NAMALWA (cell line): Measurements from ENCODE around the gene KRTAP5-3.

Experiments used
- DNase-seq: peaks from one replicate; pipeline ENCODE4 v3.0.0-alpha.2; 2015; ENCODE audit warnings: low spot score

Gene KRTAP5-3

DNA sequence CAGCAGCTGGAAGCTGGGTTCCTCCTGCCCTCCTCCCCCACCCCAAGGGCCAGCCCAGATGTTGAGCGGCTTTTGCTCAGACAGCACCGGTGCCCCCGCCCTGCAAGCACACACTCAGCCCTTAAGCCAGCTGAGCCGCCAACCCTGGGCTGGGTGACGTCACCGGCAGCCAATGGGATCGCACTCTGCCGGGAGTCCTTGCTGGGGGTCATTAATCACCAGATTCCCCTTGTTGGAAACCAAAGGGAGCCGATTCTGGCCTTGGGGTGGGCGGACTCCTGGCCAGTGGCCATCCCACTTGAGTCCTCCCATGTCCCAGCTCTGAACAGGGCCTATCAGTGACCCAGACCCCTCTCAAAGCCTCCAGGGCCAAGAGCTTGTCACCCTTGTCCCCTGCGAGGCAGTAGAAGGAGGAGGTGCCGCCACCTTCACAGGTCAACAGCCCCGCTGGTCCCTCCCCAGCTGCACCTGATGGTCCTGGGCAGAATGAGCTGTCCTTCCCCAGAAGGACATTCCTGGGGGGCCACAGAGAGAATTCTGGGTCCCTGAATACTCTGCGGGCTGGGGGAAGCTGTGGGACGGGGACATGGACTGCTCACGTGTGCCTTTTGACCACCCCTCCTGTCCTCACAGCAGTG is 43.6 kb downstream of the KRTAP5-3 start:
- peak; percentile 70 for DNase-seq

DNA sequence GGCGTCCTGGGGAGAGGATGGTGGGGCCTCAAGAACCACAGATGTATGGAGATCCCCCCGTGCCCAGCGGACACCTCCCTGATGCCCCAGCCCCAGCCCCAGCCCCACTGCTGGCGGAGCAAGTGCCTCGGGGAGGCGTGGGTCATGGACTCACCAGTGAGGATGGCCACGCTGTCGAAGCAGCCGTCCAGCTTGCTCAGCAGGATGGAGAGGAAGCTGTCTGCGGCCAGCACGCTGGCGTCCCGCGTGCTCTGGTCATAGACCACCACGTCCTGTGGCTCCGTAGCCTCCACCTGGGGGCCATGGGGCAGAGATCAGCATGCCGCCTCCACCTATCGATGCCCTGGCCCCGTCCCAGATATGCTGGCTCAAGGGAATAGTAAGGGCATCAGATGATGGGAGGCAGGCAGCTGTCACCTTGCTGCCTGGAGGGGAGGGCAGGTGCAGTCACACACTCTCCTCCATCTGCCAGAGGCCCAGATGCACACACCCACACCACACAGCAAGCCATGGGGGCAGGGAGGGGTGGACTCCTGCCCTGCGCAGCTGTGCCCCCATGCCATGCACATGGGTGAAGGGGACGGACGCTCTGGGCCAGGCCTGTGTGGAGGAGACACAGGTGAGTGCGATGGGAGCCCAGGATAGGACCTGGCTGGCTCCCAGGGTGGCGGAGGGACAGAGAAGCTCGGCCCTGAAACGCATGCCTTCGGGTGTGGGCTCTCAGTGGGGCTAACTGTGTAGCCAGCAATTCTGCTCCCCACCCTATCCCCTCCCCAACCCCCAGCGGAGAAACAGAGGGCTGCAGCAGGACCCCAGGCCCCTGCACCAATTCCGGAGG is 44.3 kb downstream of the KRTAP5-3 start:
- DNase-seq = no peak

DNA sequence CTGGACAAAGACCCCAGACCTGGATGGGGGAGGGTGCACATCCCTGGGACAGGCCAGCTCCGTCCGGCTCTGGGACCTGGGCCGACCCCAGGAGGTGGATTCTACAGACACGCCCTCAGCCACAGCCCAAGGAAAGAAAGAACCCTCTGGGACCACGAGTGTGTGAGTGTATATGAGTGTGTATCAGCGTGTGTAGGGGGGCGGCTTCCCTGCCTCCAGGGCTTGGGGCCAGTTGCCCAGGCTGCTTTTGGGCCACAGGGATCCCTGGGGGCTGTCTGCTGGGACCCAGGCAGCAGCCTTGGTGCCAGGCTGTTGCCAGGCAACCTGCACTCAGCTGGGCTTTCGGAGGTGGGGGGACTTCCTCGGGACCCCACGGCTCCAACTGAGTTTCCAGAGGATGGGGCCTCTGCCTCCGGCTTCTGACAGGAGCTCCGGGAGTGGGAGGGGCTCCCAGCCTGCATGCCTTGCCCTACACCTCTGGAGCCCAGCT is 45.1 kb downstream of the KRTAP5-3 start:
- DNase-seq = no peak

DNA sequence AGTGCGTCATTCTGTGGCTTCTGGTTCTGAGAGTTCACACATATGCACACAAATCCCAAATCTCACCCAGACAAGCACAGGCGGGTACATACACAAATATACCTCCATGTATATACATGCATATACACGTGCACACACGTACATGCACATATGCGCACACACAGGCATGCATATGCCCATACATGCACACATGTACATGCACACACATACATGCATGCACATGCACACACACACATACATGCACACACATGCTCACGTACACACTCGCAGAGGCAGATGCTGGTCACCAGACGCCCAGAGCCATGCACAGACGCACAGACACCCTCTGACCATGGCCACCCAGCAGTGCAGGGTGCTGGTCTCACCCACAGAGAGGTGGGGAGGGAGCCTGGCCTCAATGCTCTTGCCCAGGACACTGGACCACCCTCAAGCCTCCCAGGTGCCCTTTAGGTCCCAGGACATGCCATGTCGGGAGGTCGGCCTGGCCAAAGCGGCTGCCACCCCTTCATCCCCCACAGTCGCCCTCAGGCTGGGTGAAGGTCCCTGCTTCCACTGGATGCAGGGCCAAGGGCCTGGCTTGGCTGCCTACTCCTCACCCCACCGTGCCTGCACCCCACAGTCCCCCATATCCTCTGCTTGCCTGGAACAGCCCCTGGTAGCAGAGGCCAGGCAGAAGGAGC is 45.7 kb downstream of the KRTAP5-3 start:
- DNase-seq = no peak

DNA sequence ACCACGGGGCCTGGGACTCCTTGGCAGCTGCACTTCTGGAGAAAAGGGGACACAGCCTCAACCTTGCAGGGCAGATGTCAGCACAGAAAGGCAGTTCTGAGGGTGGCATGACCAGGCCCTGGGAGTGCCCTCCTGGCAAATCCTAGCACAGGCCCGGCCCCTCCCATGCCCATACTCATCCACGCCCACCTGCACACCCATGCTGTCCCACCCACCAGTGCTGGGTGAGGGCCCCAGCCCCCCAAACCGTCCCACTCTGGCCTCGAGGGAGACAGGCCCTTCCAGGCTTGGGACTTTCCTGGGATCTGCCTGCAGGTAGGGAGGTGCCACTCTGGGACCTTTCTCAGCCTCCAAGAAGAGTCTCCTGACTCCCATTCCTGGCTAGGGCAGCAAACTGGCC is 46.3 kb downstream of the KRTAP5-3 start:
- DNase-seq = no peak

DNA sequence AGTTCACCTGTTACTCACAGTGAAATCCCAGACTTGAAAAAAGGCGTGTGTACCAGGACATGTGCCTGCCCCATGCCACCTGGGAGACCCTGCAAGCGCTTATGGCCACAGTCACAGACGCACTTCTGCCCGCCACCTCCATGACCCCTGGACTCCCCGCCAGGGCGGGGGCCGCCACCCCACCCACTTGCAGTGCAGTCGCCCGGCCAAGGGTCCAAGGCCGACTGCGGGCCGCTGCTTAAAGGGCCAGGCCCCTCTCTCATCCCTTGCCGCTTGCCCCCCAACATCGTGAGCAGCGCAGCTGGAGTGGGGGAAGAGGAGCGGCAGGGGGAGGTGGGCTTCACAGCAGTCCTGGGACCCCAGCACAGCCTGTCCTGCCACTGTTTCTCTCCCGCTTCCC is 47.0 kb downstream of the KRTAP5-3 start:
- no peak for DNase-seq

DNA sequence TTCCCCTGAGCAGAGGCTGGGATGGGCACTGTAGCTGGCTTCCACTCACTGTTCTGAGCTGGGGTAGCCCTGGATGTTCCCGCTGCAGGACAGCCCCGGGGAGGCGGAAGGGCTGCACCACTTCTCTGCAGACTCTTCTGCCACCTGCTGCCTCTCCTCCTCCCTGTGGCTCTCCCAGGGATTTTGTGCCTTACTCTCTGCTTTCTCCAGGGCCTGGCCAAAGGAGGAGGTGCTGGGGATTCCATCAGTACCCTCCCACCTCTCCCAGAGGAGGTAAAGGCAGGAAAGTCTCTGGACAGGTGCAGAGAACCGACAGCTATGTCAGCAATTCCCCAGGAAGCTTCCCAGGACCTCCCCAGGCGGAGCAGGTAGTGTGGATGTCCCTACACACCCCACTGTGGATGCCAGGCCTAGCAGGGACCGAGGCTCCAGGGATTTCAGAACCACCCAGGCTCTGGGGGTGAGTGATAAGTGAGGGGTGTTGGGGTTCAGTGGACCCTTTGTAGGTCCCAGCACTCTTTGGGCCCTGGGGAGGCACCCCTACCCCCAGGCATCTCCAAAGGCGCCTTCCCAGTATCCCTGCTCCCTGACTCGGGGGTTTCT is 47.5 kb downstream of the KRTAP5-3 start:
- DNase-seq = no peak

DNA sequence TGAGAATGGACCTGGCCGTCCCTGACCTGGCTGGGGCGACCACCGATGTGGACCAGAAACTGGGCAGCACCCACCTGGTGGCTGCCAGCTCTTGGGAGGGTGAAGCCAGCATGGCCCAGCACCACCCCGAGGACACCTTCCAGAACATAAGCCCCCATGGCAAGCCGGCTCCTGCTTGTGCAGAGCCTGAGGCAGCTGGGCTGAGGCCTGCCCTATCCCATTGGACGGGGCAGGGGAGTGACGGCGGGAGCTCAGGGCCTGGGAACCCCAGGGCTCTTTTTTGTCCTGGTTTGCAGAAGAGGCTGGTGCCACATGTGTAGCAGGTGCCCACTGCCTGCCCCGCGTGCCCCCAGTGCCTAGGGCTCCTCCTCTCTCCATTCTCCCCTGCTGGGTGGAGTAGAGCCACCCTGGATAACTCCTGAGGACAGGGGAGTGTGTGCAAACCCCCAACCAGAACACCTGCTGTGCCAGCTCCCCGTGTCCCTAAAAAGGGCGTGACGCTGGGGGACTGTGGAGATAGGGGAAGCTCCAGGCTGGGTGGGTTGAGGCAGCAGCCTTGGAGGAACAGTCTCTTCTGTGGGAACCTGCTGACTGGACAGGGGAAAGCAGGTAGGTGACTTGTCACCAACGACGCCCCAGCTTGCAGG is 48.1 kb downstream of the KRTAP5-3 start:
- no peak for DNase-seq

DNA sequence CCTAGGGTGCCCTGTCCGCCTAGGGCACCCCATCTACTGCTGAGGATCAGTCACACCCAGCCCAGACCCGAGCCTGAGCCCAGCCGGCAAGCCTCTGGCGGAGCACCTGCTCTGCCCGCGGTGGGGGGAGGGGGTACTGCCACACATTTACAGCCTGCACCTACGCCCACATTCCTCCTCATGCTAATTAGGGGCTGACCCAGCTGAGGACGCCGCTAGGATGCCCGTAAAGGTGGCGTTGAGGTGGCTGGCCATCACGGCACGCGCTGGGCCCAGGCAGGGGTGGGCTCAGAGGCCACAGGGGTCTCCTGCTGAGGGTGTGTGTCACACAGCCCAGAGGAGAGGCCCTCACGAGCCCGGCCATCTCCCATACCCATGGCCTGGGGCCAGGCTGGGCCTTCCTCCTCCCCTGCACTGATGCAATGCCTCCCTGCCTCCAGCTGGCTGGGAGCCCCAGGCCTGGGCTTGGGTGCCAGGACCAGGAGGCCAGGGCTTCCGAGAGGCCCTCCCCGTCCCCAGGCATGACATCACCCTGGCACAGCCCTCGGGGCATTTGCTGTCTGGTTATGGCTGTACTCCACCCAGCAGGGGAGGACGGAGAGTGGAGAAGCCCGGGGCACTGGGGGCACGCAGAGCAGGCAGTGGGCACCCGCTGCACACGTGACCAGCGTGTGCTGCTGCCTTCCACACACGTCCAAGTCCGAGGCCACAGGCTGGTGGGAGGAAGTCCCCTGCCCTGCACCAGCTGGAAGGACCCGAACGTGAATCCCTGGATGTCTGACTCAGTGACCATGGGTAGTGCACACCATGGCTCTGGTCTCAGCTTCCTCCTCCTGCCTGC is 48.9 kb downstream of the KRTAP5-3 start:
- peak; percentile 33 for DNase-seq

DNA sequence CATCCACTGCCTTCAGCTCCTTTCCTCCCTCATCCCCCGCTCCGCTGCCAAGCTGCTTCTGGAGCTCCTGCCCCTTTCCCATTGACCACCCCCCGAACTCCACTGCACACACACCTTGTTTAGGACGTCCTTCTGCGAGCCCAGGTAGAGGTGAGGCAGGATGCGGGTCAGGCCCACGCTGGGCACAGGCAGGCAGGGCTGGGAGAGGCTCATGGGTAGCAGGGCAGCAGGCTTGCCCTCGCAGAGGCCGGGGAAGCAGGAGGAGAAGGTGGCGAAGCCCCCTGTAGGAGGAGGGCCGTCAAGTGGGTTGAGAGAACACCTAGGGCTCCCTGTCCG is 49.5 kb downstream of the KRTAP5-3 start:
- no peak for DNase-seq

DNA sequence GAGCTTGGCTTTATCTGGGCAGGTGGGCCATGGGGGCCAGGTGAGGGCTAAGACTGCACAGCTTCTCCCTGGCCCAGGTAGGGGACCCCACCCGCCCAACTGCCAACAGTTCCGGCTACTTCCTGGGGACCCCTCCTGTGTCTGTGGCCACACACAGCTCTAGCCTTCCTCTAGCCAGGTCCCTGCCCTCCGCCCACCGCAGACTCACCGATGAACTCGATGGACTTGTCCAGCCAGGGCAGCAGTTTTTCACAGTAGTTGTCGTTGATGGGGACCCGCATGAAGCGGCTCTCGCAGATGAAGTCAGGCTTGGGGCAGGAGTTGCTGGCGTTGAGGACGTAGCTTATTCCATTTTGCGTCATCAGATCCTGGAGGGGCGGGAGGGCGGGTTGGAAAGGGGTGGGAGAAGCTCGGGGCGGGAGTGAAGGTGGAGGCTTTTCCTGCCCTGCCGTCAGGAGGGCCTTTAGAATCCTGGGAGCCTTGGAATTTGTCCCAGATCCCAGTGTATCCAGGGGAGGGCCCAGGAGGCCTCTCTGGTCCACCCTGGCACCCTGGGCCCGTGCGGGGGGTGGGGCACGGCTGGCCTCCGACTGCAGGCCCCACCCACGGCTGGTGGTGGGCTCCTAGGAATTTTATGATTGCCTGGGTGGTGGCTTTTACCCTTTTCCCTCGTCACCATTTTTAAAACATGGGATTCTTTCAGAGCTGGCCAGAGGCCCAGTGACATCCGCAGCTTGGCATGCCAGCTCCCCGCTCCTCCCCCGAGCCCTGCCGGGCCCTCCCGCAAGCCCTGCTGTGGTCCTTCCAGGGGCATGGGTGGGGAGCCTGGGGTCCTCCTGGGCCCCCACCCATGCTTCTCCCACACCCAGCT is 50.1 kb downstream of the KRTAP5-3 start:
- no peak for DNase-seq
